GM19372 (cell line): Measurements from ENCODE around the gene LCN10.
A peak's percentile ranks its signal among the peaks of the same experiment; 100 is the strongest.

Experiments
- ATAC-seq: cut with Tn5 transposase; IDR thresholded peaks from one replicate; pipeline ENCODE4 v1.9.1; 2021; ENCODE audit warnings: mild to moderate bottlenecking, low read depth, moderate library complexity; ENCODE audit not compliant: unreplicated experiment

The LCN10 gene

GRCh38 chr9:136740971-136741882 lies 1.5 kb downstream of the LCN10 start:
- no peak for ATAC-seq

- no peak for ATAC-seq
Observed at GRCh38 chr9:136740491-136740890, 2.2 kb downstream of the LCN10 start.

- no peak for ATAC-seq
Observed at GRCh38 chr9:136740069-136740468, 2.7 kb downstream of the LCN10 start.

DNA sequence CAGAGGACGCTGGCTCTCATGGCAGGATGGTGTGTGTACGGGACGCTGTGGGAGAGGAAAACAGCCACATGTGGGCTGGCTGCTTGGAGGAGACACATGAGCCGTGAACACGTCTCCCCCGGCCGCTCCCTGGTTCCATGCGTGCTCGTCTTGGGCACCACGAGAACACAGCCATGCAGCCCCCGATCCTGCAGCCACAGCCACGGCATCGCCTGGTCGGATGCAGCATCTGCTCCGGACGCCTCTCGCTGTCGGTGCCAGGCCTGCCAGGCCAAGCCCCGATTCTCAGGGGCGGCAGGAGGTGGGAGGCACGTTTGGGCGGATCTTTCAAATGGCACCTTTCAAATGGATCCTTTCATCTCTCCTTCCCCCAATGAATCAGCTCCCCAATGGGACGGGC lies 3.2 kb downstream of the LCN10 start:
- ATAC-seq = no peak

- ATAC-seq = no peak
Observed at GRCh38 chr9:136738960-136739359, 3.8 kb downstream of the LCN10 start.

GRCh38 chr9:136735812-136736480 lies 6.8 kb downstream of the LCN10 start:
- ATAC-seq = no peak

- no peak for ATAC-seq
Observed at GRCh38 chr9:136734837-136735496, 7.8 kb downstream of the LCN10 start.

- ATAC-seq = no peak
Observed at GRCh38 chr9:136733611-136734010, 9.1 kb downstream of the LCN10 start.

GRCh38 chr9:136732444-136733178 lies 10.1 kb downstream of the LCN10 start:
- ATAC-seq = no peak

DNA sequence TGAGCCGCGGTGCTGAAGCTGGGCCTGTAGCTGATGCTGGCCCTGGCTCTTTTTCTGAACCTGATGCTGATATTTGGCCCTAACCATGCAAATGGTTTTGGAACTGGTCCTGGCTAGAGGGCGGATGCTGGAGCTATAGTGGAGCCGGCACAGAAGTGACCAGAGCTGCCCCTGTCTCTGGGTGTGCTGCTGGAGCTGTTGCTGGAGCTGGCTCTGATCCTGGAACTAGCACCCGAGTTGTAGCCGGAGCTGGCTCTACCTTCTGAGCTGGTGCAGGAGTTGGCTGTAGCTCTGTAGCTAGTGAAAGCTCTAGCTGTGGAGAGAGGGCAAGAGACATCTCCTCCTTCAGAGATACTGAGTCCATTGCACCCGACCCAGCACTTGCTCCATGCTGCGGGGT lies 12.8 kb downstream of the LCN10 start:
- no peak for ATAC-seq

- no peak for ATAC-seq
Observed at GRCh38 chr9:136729144-136729543, 13.6 kb downstream of the LCN10 start.

GRCh38 chr9:136728548-136729123 lies 14.1 kb downstream of the LCN10 start:
- peak; percentile 3 for ATAC-seq

DNA sequence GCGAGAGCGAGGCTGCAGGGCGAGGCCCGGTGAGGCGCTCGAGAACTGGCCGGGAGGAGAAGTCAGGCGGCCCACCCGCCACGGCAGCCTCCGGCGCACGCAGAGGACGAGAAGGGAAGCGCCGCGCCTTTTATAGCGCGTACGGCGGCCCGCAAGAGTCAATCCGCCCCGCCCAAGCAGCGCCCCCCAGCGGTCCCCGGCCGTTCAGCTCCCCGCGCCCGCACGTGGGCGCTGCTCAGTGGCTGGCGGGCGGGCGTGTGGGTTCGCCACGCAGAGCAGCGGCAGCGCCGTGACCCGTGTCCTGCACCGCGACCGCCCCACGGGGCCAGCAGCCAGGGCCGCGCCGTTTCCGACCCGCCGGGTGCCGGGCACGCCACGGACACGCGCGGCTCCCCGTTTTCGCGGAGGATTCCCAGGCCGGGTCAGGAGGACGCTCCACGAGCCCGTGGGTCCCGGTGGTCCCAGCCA lies 14.6 kb downstream of the LCN10 start:
- peak; percentile 66 for ATAC-seq

DNA sequence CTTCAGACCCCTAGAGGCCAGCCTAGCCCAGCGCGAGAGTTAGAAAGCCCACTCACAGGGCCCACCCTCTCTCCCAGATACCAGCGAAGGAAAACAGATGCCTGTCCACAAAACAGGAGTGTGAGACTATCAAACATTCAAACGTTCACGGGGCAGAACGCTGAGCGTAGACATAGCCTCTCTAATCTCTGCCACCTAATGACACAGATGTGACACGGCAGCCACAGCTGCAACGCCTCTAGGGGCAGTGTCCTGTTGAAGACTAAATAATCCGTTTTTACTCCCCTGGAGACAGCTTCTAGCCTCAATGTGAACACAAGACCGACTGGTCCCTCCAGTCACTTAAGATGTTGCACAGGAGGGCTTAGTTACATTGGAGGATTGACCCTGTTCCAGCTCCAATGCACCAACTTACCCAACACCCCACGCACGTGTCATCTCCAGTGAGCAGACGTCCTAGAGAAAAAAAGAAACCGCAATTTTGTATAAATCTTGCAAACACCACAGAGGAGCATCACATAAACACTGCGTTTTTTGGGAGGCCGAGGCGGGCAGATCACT lies 16.0 kb downstream of the LCN10 start:
- ATAC-seq = no peak

- no peak for ATAC-seq
Observed at GRCh38 chr9:136726118-136726517, 16.6 kb downstream of the LCN10 start.

DNA sequence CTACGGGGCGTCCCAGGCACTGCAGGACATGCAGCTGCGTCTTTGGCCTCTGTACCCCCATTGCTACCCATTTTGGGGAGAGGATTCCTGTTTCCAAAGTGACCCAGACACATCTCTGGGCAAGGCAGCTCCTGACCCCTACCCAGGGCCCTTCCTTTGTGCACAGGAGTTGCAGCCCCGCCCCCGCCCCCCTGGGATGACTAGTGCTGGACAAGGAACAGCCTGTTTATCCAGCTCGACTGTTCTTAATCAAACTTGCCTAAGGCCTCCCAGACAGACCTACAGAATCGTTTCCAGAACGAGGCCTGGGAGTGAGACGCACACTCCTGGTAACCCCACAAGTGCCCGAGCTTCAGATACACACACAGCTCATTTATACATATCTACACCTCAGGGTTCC lies 17.1 kb downstream of the LCN10 start:
- ATAC-seq = no peak

DNA sequence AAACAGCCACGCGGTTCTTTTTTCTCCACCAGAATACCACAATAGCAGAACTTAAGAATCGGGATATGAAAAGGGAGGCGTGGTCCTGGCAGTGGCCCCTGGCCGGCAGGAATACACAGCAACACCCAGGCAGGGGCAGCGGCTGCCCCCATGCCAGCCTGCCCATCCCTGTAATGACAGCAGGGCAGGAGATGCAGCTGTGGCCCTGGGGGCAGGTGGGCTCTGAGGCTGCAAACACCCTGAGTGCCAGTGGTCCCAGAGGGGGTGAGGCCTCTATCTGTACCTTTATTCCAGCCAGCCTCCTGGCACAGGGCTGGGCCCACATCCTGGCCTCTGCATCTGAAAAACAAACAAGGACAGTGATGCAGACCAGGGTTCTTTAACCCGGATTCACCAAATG lies 18.0 kb downstream of the LCN10 start:
- no peak for ATAC-seq

GRCh38 chr9:136723989-136724388 lies 18.8 kb downstream of the LCN10 start:
- no peak for ATAC-seq

GRCh38 chr9:136723362-136723976 lies 19.3 kb downstream of the LCN10 start:
- no peak for ATAC-seq
